Right kidney (tissue), 1 donor: Measurements from ENCODE around the gene NMRK1.

Source experiments
- DNase-seq: peaks from one replicate; pipeline ENCODE4 v3.0.0-alpha.2; 2016

NMRK1 gene

DNA sequence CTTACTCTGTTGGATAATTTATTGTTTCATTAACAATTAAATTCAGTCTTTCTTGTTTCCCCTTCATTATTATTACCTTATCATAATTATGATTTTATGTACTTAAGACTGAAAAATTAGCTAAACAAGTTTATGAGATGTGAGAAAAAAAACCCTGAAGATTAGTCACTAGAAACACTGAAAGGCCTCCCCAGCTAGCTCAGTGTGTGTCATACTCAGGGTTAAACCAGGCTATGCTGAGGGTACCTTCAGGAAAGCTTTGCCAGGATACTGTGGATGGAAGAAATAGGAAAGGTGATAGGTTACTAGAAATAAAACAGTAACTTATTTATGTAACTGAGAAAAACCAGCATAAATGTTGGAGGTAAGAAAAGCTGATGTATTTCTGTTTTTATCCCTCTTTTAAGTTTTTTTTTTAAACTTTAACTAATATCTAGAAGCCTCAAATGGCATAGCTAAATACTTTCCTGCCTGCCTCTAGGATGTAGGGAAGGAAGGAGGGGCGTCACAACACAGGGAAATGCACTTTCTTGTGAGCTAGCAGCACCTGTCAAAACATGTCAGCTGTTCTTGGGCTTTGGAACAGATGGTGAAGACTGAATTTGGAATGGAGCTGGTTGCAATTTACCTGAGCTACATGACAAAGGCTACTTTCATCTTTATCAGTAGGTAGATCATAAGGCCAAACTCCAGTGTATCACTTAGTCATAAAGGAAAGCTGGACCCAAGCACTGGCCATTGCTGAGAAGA, 24.2 kb downstream of the NMRK1 start:
- no peak for DNase-seq

DNA sequence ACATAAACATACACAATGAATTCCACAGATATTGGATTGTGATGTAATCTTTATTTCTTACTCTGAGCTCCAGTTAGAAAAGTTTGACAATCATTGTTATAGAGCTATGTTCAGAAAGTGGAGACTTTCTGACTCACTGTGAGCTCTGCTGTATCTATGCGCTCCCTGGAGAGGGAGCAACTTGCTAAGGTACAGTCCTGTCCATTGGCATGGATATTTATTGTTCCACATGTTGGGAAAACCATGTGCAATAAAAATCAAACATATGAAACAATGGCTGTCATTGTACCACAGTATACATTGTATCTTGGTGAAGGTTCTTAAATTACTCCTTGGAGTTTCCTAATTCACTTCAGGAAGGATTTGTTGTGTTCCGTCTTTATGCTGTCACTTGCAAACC, 26.8 kb downstream of the NMRK1 start:
- no peak for DNase-seq

GRCh38 chr9:75054368-75055001, 33.5 kb downstream of the NMRK1 start:
- no peak for DNase-seq

GRCh38 chr9:75053869-75054268, 34.1 kb downstream of the NMRK1 start:
- no peak for DNase-seq

DNA sequence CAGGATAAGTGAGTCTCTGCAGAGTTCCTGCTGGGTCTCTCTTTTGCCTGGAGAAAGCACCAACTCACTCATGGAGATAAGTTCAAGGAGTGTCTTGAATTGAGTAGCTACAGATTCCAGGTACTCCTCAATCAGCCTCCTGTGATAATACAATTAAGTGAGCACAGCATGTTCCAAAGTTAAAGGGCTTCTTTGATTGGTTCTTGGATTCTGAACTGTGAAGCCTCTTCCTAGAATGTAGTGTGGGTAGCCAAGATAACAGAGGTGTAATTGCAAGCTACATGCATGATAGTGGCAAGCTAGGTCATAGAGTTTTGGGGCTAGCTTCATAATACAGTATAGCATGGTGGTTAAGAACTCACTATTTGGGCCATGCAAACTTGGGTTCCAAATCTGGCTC, 36.7 kb downstream of the NMRK1 start:
- DNase-seq, result no peak

- no peak for DNase-seq
These were observed 40.4 kb downstream of the NMRK1 start for GRCh38 chr9:75047506-75047905.

DNA sequence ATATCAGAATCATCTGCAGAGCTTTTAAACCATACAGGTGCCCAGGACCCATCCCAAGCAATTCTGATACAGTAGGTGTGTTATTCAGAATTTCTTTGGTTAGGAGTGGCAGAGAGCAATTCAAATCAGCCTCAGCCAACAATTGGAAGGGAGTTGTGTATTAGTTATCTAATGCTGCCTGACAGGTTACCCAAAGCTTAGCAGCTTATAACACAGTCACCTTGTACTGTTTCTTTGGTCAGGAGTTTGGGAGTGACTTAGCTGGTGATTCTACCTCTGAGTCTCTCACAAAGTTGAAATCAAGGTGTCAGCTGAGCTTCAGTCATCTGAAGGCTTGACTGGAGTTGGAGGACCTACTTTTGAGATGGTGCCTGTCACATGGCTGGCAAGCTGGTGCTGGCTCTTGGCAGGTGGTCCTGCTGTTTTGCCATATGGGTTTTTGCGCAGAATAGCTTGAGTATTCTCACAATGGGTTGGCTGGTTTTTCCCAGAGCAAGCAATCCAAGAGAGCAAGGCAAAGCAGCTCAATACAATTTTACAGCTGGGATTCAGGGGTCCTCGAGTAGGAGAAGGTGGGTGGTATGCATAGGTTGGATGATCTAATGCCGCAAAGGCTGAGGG, 41.1 kb downstream of the NMRK1 start:
- DNase-seq, result no peak

GRCh38 chr9:75041041-75041440, 46.9 kb downstream of the NMRK1 start:
- DNase-seq, result no peak

DNA sequence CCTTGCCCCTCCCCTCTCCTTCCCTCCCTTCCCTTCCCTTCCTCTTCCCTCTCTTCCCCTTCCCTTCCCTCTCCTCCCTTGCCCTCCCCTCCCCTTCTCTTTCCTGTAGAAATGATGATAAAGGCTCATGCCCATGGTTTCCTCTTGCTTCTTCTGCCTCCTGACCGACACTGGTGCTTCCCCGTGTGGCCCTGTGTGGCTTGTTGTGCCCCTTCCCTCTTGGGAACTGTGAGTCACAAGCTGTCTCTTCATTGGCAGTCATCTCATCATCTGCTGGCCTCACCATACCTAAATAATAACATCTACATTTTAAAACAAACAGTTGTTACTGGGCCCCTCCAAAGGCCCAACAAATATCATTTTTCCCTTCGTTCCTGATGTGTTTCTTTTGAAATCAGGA, 48.2 kb downstream of the NMRK1 start:
- no peak for DNase-seq

DNA sequence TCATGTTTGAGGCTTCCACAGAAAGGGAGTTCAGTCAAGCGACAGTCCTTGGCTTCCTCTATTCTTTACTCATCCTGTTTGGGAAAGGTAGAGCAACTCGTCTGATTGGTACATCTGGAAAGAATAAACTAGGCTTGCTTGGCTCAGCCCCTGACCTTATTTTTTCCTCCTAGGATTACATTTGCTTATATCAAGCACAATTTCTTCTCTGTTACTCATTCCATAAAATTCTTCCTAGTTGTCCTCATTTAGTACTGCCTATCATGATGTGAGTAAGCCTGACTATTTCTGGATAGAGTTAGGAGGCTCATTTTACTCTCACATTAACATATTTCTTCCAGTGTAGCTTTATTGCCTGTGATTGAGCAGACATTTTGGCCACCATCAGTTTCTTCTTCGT, 48.9 kb downstream of the NMRK1 start:
- no peak for DNase-seq

DNA sequence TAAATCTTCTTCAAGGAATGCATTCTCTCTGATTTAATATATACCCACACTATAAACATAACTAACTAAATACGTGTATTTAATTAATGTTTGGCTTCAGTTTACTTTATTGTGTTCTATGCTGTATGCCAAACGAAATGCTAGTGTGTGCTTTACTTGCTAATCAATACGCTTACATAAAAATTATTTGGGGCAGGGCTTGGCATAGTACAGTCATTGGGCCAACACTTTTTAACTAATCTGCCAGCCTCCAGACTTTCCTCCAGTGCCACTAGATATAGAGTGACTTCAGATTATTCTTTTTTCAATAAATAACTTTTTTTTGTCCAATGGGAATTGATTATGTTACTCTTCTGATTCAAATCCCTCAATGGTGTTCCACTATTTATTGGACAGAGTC, 51.2 kb downstream of the NMRK1 start:
- no peak for DNase-seq

- no peak for DNase-seq
These were observed 54.0 kb downstream of the NMRK1 start for GRCh38 chr9:75033791-75034473.

DNA sequence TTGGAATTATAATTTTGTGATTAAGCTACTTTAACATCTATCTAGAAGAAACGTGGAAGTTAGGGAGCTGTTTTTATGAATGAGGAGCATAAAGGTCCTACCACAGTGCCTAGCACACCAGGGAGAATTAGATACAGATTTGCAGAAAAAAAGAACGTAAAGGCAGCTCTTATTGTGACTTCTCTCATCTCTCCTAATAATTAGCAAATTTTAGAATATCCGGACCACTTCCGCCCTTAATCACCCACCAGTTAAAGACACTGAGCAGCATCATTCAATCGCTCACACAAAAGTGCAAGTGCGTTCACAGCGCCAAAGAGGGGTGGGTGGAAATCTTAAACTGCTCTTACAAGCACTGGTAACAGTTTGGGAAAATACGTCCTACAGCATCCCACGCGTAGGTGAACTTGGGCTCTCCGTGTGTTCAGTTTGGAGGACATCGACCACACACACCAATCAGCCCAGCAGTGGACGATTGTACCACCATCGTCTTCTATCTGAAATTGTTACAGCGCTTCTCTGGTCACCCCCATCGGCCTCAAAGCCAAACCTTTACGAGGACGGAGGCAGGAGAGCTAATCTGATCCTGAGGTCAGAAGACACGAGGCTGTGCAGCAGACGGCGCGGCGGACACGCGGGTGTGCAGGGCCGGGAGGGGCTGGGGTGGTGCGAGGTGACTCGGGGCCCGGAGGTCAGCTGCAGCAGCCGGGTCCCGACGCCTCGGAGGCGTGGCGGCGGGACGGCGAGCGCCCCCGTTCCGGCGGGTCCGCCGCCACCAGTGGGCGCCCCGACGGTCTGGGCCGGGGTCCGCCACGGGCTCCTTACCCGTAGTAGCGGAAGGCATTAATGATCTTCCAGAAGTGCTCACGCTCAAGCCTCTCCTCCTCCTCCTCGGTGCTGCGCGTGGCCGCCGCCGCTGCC, 60.5 kb downstream of the NMRK1 start:
- no peak for DNase-seq

DNA sequence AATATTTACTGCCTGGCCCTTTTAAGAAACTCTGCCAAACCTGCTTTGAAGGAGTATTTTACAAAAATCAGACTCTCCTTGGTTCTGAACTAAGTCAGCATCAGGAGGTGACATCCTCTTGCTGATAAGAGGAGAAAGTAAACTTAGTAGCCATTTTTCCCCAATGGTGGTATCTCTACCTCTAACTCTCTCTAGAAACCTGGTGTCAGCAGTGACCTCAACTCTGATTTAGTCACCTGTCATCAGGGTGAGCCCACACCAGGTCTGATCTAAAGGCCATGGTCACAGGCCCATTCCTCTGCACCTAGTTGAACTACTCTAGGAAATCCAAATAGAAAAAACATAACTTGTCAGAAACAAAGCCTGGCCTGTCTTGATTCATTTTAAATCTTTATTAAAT, 64.1 kb downstream of the NMRK1 start:
- DNase-seq, result no peak

DNA sequence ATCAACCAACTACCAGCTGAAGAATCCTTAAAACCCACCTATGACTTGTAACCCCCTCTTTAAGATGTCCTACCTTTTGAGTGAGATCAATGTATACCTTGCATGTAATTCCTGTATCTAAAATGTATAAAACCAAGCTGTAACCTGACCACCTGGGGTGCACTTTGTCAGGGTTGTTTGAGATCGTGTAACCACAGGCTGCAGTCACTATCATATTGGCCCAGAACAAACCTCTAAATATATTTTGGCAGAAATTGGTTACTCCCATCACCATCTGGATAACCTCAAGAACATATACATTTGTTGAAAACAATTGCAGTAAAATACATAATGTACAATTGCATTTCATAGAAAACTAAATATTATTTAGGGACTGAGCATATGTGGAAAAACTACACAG, 68.3 kb downstream of the NMRK1 start:
- DNase-seq, result no peak

GRCh38 chr9:75019022-75019421, 68.9 kb downstream of the NMRK1 start:
- no peak for DNase-seq

GRCh38 chr9:75017378-75017777, 70.6 kb downstream of the NMRK1 start:
- no peak for DNase-seq

- DNase-seq, result no peak
These were observed 74.2 kb downstream of the NMRK1 start for GRCh38 chr9:75013735-75014134.
